Mammary epithelial cell (primary cell): ENCODE measurements around the gene COL4A2.

ENCODE experiments used
- EZH2 ChIP-seq: IDR thresholded peaks from 2 replicates; pipeline ENCODE4 v1.6.1; 2012; ENCODE audit warnings: low read length, inconsistent platforms, borderline replicate concordance
- TF ChIP-seq, protein P1 (sequence below), 2 donors: IDR thresholded peaks in 1 of 2; conservative IDR thresholded peaks in 1 of 2; 2 replicates each; pipeline ENCODE4 v1.5.1; 2011 to 2012; ENCODE audit warnings: inconsistent platforms in 2 of 2, low read length in 2 of 2, mild to moderate bottlenecking in 2 of 2, control low read depth in 1 of 2, low read depth in 1 of 2; ENCODE audit not compliant: insufficient read depth in 1 of 2; ENCODE audit errors: extremely low read depth in 1 of 2

DNA sequence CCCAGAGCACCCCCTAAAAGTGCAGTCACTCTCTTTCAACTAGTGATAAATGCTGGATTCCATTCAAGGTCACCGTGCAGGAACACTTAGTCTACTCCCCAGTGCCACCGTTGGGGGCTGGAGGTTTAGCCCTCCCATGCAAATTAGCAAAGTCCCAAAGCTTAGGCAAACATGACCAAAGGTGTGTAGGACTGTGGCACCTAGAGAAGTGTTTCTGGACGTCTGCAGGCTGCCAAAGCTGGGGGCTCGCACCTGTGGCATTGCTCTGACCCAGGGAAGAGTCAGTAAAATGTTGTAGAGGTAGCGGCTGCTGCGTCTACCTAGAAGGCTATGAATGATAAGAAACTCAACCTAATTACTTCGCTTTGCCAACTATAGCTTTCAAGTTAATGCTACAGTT, 14.0 kb upstream of the COL4A2 start:
- TF ChIP-seq, protein P1, sequence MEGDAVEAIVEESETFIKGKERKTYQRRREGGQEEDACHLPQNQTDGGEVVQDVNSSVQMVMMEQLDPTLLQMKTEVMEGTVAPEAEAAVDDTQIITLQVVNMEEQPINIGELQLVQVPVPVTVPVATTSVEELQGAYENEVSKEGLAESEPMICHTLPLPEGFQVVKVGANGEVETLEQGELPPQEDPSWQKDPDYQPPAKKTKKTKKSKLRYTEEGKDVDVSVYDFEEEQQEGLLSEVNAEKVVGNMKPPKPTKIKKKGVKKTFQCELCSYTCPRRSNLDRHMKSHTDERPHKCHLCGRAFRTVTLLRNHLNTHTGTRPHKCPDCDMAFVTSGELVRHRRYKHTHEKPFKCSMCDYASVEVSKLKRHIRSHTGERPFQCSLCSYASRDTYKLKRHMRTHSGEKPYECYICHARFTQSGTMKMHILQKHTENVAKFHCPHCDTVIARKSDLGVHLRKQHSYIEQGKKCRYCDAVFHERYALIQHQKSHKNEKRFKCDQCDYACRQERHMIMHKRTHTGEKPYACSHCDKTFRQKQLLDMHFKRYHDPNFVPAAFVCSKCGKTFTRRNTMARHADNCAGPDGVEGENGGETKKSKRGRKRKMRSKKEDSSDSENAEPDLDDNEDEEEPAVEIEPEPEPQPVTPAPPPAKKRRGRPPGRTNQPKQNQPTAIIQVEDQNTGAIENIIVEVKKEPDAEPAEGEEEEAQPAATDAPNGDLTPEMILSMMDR (conservative IDR thresholded peaks at IDR 0.05 in 1 of 2, IDR thresholded peaks at IDR 0.05 in 1 of 2; ENCODE audit: extremely low read depth in 1 of 2, insufficient read depth in 1 of 2, low read depth in 1 of 2, low read length in 2 of 2): no peak
- no peak for TF ChIP-seq EZH2
